Measurements from ENCODE around the gene SMIM20.

Gene SMIM20

DNA sequence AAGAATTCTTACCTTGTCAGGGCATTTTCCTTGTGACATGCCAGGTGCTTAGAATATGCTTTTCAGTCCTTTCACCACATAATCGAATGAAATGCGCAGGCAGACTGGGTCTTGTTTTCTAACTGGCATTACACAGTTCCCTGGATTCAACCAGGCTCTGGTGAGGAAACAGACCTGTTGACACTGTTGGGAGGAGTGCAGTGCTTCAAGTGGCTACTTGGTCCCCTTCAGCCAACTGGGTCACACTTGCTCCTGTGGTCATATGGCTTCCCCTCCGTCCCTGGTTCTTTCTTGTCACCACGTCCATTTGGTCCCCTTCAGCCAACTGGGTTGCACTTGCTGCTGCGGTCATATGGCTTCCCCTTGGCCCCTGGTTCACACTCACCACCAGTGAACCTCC, 9.7 kb downstream of the SMIM20 start:
- H3K27ac Mint-ChIP-seq, result no peak overlapping the region
- DNase-seq (no peak), ATAC-seq (replicated peaks) (no peak)
- H3K4me1 Mint-ChIP-seq (ENCODE audit: low read depth in 2 of 2), result peaks cover 4 to 21% of the 10 kb centered on the region in 2 donors
- H3K4me3 Mint-ChIP-seq, result no peak overlapping the region
- H3K36me3 Mint-ChIP-seq (ENCODE audit: insufficient read depth), result peaks cover 4% of the 10 kb centered on the region
- H3K9me3 Mint-ChIP-seq, result no peaks in the 10 kb centered on the region
- H3K27me3 Mint-ChIP-seq, result no peaks in the 10 kb centered on the region

DNA sequence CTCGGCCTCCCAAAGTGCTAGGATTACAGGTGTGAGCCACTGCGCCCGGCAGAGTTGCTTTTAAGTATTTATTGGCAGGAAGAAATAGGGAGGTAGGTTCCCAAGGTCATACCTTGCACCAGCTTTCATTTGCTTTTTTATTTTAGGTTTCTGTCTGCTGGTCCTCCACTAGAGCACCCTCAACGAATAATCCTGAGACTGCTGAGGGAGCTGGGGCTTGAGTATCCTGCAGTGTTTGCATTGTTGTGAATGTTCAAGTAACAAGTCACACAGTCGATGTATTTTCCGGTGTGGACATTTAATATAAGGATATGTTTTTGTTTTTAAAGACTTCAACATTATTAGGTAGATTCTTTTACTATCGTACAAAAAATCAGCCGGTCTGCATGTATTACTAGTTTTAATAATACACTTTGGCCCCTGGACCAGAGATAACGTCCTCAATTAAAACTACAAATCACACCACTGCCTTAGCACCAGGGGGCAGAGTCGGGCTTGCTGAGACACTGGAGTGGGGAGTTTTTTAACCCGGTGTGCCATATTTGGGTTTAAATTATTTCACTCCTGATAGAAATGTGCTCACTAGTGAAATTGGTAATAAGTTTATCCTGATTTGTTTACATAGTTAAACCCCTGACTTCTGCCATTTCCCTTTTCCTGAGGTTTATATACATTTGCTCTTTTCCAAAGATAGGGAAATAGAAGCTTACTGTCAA, 11.6 kb downstream of the SMIM20 start:
- H3K4me1 Mint-ChIP-seq (ENCODE audit: low read depth in 2 of 2), result peaks cover 4 to 19% of the 10 kb centered on the region in 2 donors
- no peaks in the 10 kb centered on the region for H3K36me3 Mint-ChIP-seq (ENCODE audit: insufficient read depth)
- H3K9me3 Mint-ChIP-seq, result no peaks in the 10 kb centered on the region
- ATAC-seq (replicated peaks), result no peak
- peak in 1 of 3 experiments; percentile 11 for DNase-seq
- H3K4me3 Mint-ChIP-seq, result no peak overlapping the region
- H3K27me3 Mint-ChIP-seq, result no peaks in the 10 kb centered on the region
- H3K27ac Mint-ChIP-seq, result no peak overlapping the region

DNA sequence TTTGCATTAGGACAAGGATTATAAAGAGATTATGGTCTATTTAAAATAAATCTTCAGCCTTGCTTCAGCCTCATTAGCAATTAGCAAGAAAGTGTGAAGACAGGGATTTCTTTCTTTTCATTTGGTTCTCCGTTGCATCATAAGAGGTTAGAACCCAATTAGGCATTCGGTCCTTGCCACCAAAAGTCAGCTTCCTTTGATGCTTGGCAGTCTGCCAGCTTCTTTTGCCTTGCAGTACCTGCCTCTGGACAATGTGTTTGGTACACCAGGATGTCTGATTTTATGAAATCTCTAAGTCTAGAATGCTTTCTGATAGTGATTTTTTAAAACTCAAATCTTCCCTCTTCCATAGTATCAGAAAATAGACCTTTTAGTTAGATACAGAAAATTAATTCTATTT, 12.4 kb downstream of the SMIM20 start:
- no peaks in the 10 kb centered on the region for H3K9me3 Mint-ChIP-seq
- H3K4me1 Mint-ChIP-seq (ENCODE audit: low read depth in 2 of 2), result peaks cover 1 to 11% of the 10 kb centered on the region in 2 donors
- no peak for DNase-seq
- no peak overlapping the region for H3K27ac Mint-ChIP-seq
- no peaks in the 10 kb centered on the region for H3K27me3 Mint-ChIP-seq
- ATAC-seq (replicated peaks), result no peak
- H3K4me3 Mint-ChIP-seq, result no peak overlapping the region
- H3K36me3 Mint-ChIP-seq (ENCODE audit: insufficient read depth), result no peaks in the 10 kb centered on the region

DNA sequence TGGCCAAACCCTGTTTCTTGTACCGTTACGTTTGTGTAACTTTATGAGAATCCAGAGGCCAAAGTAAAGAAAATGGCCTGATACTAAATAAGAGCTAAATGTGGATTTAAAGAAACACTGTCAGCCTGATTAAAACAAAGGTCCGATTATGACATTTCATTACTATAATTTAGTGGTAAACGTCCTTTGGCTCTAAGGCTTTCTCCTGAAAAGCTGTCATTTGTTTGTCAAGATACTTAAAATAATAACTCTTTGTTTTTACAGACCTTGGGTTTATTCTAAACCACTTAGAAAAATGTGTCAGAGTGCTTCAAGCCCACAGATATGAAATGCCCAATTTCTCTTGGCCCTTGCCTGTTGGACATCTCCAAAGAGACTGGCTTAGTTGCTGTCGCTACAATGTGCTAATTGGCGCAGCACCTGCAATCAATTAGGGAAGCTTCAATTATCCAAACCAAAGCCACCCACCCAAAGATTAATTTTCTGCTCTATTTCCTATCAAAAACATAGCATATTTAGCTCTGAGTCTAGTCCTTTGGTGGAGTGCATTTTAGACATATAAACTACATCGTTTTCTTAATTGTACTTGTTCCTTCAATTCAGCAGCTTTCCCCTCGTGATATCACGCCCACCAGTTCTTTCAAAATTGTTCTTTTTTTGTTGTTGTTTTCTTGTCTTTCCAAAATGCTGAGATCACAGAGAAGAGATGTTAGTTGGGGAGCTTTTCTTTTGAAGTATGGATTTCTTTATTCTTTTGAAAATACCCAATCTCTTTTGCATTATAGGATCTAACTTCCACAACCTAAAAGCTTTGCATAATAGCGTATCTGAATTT, 13.6 kb downstream of the SMIM20 start:
- H3K4me3 Mint-ChIP-seq, result no peak overlapping the region
- DNase-seq, result no peak
- no peaks in the 10 kb centered on the region for H3K9me3 Mint-ChIP-seq
- no peak overlapping the region for H3K27ac Mint-ChIP-seq
- no peak for ATAC-seq (replicated peaks)
- H3K4me1 Mint-ChIP-seq (ENCODE audit: low read depth in 2 of 2), result peaks cover 1 to 3% of the 10 kb centered on the region in 2 donors
- H3K36me3 Mint-ChIP-seq (ENCODE audit: insufficient read depth), result no peaks in the 10 kb centered on the region
- no peaks in the 10 kb centered on the region for H3K27me3 Mint-ChIP-seq

DNA sequence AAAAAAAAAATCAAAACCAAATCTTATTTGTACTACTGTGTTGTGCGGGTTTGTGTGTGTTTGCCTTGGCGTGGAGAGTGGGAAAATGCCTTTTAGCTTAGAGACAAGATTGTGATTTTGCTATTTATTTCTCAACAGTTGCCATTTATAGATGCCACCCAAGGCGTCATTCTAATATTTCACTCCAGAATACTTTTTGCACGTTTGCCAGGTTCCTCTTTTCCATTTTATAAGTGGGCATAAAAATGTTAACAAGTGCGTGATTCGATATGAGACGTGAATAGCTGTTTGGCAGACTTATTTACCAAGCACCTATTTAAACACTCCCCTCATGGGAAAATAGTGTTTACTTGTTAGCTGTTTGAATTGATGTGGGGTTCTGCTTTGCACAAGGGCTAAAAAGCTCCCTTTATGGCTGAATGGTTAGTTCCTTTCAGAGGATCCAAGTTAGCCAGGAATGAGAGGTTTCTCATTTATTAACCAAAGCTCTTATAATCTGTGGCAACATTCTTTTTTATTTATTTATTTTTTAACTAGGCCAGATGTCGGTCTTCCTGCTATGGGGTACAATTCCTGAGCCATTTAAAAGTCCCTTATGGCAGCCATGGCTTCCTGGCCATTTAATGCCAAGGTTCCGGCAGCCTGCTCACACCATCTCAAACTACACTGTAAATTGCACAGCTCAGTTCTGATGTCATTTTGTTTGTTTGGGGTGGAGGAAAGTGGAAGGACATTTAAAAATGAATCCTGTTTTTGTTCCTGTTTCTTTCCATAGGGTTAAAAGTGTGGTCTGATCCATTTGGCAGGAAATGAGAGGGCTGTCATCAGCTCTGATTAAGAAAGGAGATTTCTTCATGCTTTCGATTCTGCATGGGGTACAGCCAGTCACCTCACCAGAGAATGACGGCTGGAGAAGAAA, 14.6 kb downstream of the SMIM20 start:
- no peak for ATAC-seq (replicated peaks)
- Mint-ChIP-seq H3K27me3 (no peaks in the 10 kb centered on the region), H3K4me1 (ENCODE audit: low read depth in 2 of 2) (peaks cover 1 to 3% of the 10 kb centered on the region in 2 donors), H3K27ac (no peak overlapping the region), H3K36me3 (ENCODE audit: insufficient read depth) (no peaks in the 10 kb centered on the region), H3K4me3 (no peak overlapping the region), H3K9me3 (no peaks in the 10 kb centered on the region)
- no peak for DNase-seq

DNA sequence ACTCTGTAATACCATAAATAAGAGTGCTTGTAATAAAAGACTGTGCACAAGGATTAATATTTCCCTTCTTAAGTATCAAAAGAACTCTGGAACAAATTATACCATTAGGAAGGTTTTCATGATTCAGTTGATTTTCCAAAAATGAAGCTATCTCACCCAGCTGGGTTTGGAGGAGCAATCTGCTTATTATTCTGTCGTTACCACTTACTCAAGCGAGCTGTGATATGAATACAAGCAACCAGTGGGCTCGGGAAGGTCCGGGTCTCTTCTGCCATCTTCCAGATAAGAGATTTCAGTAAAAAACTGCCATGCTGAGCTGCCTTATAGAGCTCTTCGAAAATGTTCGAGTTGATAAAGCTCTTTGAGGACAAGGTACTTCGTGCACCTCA, 15.3 kb downstream of the SMIM20 start:
- Mint-ChIP-seq H3K4me1 (ENCODE audit: low read depth in 2 of 2) (peaks cover 1 to 3% of the 10 kb centered on the region in 2 donors), H3K27ac (no peak overlapping the region), H3K4me3 (no peak overlapping the region), H3K36me3 (ENCODE audit: insufficient read depth) (no peaks in the 10 kb centered on the region), H3K9me3 (no peaks in the 10 kb centered on the region), H3K27me3 (no peaks in the 10 kb centered on the region)
- no peak for DNase-seq
- no peak for ATAC-seq (replicated peaks)

DNA sequence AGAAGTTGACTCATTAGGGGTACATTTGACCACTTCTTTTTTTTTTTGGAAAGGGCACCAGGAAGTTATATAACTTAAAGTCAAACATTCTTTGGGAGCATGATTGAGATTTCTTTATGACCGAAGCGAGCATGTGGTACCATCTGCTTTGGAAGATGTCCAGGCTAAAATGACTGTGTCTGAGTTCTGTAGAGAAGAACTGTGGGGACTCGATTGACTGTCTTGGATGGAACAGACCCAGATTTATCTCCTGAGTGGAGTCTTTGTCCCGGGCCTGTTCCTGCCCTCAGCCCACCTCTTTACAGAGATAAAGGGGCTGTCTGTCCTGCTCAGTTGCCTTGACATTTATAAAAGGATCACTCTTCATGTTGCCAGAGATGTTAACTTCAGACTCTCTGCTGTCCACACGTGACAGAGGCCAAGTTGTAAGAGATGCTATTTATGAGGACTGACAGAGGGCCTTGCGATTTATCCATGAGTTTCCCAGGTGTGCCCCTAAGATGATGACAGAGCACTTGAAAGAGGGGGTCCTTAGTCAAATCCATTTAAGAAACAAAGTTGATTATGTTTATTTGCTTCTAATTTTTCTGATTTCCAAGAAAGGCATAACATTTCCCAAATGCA, 16.8 kb downstream of the SMIM20 start:
- no peaks in the 10 kb centered on the region for H3K9me3 Mint-ChIP-seq
- H3K4me3 Mint-ChIP-seq, result no peak overlapping the region
- H3K4me1 Mint-ChIP-seq (ENCODE audit: low read depth in 2 of 2), result peaks cover 1 to 3% of the 10 kb centered on the region in 2 donors
- no peaks in the 10 kb centered on the region for H3K36me3 Mint-ChIP-seq (ENCODE audit: insufficient read depth)
- ATAC-seq (replicated peaks) (no peak), DNase-seq (no peak)
- H3K27ac Mint-ChIP-seq, result no peak overlapping the region
- peaks cover 0 to under 1% of the 10 kb centered on the region in 2 donors for H3K27me3 Mint-ChIP-seq

DNA sequence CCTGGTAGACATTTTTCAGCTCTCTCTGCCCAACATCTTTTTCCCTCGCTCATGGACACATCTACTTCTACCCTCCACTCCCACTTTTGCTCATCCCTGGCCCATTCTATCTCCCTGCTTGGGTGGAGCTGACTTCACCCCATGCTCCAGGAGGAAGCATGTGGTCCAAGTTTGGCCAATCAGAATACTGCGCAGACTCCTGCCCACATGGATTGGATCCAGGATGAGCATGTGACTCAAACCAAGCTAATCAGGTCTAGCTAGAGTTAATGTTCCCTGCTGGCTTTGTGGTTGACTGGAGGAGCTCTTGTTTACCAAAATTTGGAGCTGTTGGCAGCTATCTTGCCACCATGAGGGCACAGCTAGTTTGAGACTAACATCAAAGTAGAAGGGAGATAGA, 22.7 kb downstream of the SMIM20 start:
- DNase-seq, result no peak
- peaks cover 21 to 37% of the 10 kb centered on the region in 2 donors for H3K27me3 Mint-ChIP-seq
- peaks cover 11 to 15% of the 10 kb centered on the region in 2 donors for H3K4me1 Mint-ChIP-seq (ENCODE audit: low read depth in 2 of 2)

DNA sequence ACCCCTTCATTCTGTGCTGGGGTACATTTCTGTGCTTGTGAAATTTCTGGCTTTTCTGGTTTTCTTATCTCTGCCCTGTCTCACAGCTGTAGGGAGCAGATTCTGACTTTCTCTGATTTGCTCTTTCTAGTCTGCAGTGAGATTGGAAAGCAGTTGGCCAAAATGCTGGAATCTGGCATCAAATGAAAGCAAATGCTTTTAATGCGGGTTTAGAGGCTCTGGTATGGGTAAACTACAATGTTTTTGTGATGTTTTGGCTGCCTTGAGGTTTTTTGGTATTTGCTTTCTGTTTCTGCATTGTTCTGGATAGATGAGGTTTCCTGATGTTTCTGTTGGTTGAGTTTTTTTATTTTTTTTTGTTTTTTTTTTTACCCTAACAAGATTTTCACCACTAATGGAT, 23.8 kb downstream of the SMIM20 start:
- Mint-ChIP-seq H3K9me3 (peaks cover 0 to 2% of the 10 kb centered on the region in 2 donors), H3K27ac (peak overlapping the region in 1 of 2 donors; percentile 31), H3K36me3 (ENCODE audit: insufficient read depth) (no peaks in the 10 kb centered on the region), H3K4me3 (peak overlapping the region in 1 of 2 donors; percentile 43), H3K27me3 (peaks cover 21 to 44% of the 10 kb centered on the region in 2 donors), H3K4me1 (ENCODE audit: low read depth in 2 of 2) (peaks cover 11 to 15% of the 10 kb centered on the region in 2 donors)
- ATAC-seq (replicated peaks) (peak; percentile 26), DNase-seq (no peak)

More for the DNA sequence above, 22.7 kb downstream of the SMIM20 start:
- no peak overlapping the region for H3K4me3 Mint-ChIP-seq
- no peak overlapping the region for H3K27ac Mint-ChIP-seq
- H3K9me3 Mint-ChIP-seq, result peaks cover 0 to 2% of the 10 kb centered on the region in 2 donors
- no peaks in the 10 kb centered on the region for H3K36me3 Mint-ChIP-seq (ENCODE audit: insufficient read depth)
- ATAC-seq (replicated peaks), result no peak

DNA sequence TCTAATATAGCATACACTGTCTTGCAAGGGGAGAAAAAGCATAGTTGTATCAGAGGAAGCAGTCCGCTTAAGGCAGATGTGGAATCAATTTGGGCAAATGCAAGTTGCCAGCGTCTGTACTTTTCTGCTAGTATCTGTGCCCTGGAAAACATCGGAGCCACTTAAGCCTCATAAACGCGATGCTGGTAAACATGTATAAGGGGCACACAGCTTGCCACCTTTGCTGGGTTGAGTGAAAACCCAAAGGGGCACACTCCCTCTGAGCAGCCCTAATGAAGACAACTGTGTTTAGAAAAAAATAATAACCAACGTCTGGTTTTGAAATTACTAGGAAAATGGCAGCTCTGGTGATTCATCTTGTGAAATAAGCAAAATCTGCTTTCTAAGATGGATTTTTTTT, 24.3 kb downstream of the SMIM20 start:
- Mint-ChIP-seq H3K4me3 (peak overlapping the region in 1 of 2 donors; percentile 43), H3K27ac (peak overlapping the region in 1 of 2 donors; percentile 31), H3K9me3 (peaks cover 0 to 2% of the 10 kb centered on the region in 2 donors)

DNA sequence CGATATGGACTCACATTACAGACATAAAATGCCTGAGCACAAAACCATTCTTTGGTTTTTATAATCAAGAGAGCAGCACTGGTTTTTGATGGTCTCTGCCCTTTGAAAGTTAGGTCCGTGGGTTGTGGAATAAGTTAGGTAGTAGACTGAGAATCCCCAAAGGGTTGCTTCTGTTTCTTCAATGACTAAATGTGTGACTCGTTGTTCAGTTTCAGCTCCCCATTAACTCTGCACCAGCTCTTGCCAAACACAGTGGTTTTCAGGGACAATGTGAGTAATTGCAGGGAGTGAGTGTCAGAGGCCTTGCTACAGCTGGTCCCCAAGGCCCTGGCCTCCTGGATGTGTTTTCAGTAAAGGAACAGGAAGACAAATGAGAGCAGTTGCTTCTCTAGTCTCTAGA, 24.8 kb downstream of the SMIM20 start:
- Mint-ChIP-seq H3K4me1 (ENCODE audit: low read depth in 2 of 2) (peaks cover 11 to 15% of the 10 kb centered on the region in 2 donors), H3K4me3 (no peak overlapping the region)

More for the DNA sequence above, 24.3 kb downstream of the SMIM20 start:
- Mint-ChIP-seq H3K27me3 (peaks cover 21 to 50% of the 10 kb centered on the region in 2 donors), H3K36me3 (ENCODE audit: insufficient read depth) (no peaks in the 10 kb centered on the region), H3K4me1 (ENCODE audit: low read depth in 2 of 2) (peaks cover 11 to 15% of the 10 kb centered on the region in 2 donors)
- DNase-seq (no peak), ATAC-seq (replicated peaks) (no peak)

DNA sequence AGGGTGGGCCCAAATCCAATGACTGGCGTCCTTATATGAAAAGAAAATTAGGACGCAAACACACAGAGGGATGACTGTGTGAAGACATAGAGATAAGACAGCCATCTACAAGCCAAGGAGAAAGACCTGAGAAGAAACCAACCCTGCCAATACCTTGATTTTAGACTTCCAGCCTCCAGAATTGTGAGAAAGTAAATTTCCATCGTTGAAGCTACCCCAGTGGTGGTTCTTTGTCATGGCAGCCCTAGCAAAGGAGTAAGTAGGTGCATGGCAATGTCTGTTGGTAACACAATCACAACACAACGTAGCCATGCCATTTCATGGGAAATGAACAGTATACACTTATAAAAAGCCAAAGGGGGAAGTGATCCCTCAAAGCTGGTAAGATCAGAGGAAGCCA, 25.3 kb downstream of the SMIM20 start:
- H3K27ac Mint-ChIP-seq, result no peak overlapping the region
- ATAC-seq (replicated peaks), result no peak
- H3K4me3 Mint-ChIP-seq, result no peak overlapping the region
- H3K9me3 Mint-ChIP-seq, result peaks cover 0 to 2% of the 10 kb centered on the region in 2 donors
- H3K4me1 Mint-ChIP-seq (ENCODE audit: low read depth in 2 of 2), result peaks cover 11 to 15% of the 10 kb centered on the region in 2 donors
- no peak for DNase-seq
- no peaks in the 10 kb centered on the region for H3K36me3 Mint-ChIP-seq (ENCODE audit: insufficient read depth)
- H3K27me3 Mint-ChIP-seq, result peaks cover 21 to 50% of the 10 kb centered on the region in 2 donors

More for the DNA sequence above, 24.8 kb downstream of the SMIM20 start:
- Mint-ChIP-seq H3K27ac (no peak overlapping the region), H3K36me3 (ENCODE audit: insufficient read depth) (no peaks in the 10 kb centered on the region), H3K27me3 (peaks cover 21 to 50% of the 10 kb centered on the region in 2 donors), H3K9me3 (peaks cover 0 to 2% of the 10 kb centered on the region in 2 donors)
- DNase-seq (no peak), ATAC-seq (replicated peaks) (no peak)

Measured in effector memory CD8-positive, alpha-beta T cell (primary cell).